ENCODE results near the gene NT5C1B.

DNA sequence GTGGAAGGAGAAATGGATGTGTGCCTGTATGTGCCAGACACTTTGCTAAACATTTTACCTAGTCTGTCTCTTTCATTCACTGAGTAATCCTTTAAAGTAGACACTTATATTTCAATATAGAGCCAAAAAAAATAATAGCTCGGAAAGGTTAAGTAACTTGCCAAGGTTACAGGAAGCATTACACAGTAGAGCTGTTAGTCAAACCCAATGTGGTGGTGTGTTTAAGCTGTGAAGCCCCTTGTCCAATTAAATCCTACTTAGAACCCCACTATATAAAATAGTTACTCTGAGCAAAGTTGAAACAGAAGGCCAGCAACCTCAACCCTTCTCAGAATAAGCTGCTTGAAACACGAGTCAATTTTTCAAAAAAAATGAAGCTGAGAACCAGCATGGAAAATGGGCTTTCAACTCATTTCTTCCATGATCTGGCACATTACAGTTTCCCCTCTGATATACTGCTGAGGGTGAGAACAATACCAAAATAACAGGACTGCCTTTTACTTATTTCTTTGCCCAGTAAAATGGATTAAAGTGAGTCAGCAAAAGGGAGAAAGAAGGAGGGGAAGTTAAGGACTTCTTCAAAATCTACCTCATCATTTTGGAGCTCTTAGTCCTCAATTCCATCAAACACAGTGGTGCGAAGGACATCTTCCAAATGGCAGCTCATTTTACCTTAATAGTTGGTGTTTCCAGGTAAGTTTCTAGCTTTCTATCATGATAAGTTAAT lies 36.9 kb downstream of the NT5C1B start:
- TF ChIP-seq, protein P1, sequence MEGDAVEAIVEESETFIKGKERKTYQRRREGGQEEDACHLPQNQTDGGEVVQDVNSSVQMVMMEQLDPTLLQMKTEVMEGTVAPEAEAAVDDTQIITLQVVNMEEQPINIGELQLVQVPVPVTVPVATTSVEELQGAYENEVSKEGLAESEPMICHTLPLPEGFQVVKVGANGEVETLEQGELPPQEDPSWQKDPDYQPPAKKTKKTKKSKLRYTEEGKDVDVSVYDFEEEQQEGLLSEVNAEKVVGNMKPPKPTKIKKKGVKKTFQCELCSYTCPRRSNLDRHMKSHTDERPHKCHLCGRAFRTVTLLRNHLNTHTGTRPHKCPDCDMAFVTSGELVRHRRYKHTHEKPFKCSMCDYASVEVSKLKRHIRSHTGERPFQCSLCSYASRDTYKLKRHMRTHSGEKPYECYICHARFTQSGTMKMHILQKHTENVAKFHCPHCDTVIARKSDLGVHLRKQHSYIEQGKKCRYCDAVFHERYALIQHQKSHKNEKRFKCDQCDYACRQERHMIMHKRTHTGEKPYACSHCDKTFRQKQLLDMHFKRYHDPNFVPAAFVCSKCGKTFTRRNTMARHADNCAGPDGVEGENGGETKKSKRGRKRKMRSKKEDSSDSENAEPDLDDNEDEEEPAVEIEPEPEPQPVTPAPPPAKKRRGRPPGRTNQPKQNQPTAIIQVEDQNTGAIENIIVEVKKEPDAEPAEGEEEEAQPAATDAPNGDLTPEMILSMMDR (IDR thresholded peaks at IDR 0.05): no peak
- no peak for TF ChIP-seq POLR2A (IDR thresholded peaks at IDR 0.05)
